Measurements from ENCODE around the gene RGCC. TPM values are rescaled to one million over a fixed set of nuclear protein-coding genes. Genes with fewer than 3 reads are reported as not detected.
A peak's percentile ranks its signal among the peaks of the same experiment; 100 is the strongest.

RGCC gene
- total RNA-seq = 100 to 1,000 TPM in 1 of 2 donors, 10 to 100 TPM in 1; 66.3 to 112 TPM

GRCh38 chr13:41456768-41457588 lies at the start of gene RGCC:
Gene RGCC (plus strand): TSS chr13:41457550. CDS start chr13:41457708, 158 bp downstream.
- no peaks in the 10 kb centered on the region for H3K36me3 ChIP-seq (replicated peaks in 1 of 2; ENCODE audit: insufficient read depth in 1 of 2, low read depth in 2 of 2)
- TF ChIP-seq POLR2A (IDR thresholded peaks at IDR 0.05) = peak; percentile 28 to 51 (median 34)
- TF ChIP-seq CTCF (IDR thresholded peaks at IDR 0.05) = no peak
- WGBS, 2 donors = 5 to 34% methylated on average over 16 to 91 of the region's 92 CpGs
- peak within 1 kb of the TSS in 3 of 4 donors; percentile 12 to 48 (median 18) for H3K27ac ChIP-seq
- peak; percentile 59 to 80 (median 69) for DNase-seq
- peak within 1 kb of the TSS; percentile 4 to 33 for H3K4me3 ChIP-seq
- peaks cover 0 to 3% of the 10 kb centered on the region in 2 donors for H3K27me3 ChIP-seq
- peak; percentile 68 for ATAC-seq
- H3K9me3 ChIP-seq = no peaks in the 10 kb centered on the region
- H3K4me1 ChIP-seq = peaks cover 26% of the 10 kb centered on the region
- intact Hi-C loops (cut with DNase I) = no loop called here

DNA sequence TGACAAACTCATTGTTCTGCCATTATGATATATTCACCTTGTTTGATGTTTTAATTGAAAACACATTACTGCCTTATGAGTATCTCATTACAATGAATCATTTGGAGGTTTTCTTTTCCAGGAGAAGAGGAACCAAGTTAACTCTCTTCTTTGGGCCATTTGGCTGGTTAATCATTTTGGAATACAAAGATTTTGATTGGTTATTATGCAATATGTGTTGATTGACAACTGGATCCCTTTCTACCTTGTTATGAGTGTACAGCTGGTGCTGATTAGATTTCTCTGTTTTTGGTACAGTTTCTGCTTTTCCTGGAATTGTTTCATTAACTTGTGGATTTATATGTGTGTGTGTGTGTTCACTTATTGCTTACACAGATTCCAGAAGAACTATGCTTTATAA lies 49.2 kb upstream of the RGCC start:
- TF ChIP-seq CTCF (IDR thresholded peaks at IDR 0.05) (no peak), POLR2A (IDR thresholded peaks at IDR 0.05) (no peak)
- no peaks in the 10 kb centered on the region for H3K36me3 ChIP-seq (replicated peaks in 1 of 2; ENCODE audit: insufficient read depth in 1 of 2, low read depth in 2 of 2)
- ATAC-seq = no peak
- no peaks in the 10 kb centered on the region for H3K9me3 ChIP-seq
- H3K27me3 ChIP-seq = no peaks in the 10 kb centered on the region
- intact Hi-C loops (cut with DNase I) = no loop called here
- H3K4me1 ChIP-seq = no peaks in the 10 kb centered on the region
- H3K27ac ChIP-seq = no peak overlapping the region
- H3K4me3 ChIP-seq = no peak overlapping the region
- no peak for DNase-seq

DNA sequence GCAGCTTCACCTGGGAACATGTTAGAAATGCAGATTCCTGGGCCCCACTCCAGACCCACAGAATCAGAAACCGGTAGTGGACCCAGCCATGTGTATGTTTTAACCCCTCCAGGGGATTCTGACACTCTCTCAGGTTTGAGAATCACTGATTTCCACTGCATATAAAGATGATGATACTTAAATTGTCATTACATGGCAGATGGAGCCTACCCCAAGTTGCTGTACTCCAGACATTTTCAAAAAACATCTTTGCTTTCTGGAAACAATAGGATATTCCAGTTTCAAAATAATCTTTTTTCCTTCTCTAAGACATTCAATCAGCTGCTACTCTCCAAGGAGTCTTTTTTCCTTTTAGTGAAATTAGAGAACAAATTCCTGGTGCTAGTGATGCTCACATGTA lies 48.6 kb upstream of the RGCC start:
- ATAC-seq (no peak), DNase-seq (no peak)
- no peaks in the 10 kb centered on the region for H3K9me3 ChIP-seq
- intact Hi-C loops (cut with DNase I) = no loop called here
- TF ChIP-seq CTCF (IDR thresholded peaks at IDR 0.05) (no peak), POLR2A (IDR thresholded peaks at IDR 0.05) (no peak)
- H3K4me1 ChIP-seq = no peaks in the 10 kb centered on the region
- no peaks in the 10 kb centered on the region for H3K27me3 ChIP-seq
- WGBS, 2 donors = 42 to 63% methylated on average over 1 of the region's 1 CpG
- H3K36me3 ChIP-seq (replicated peaks in 1 of 2; ENCODE audit: insufficient read depth in 1 of 2, low read depth in 2 of 2) = no peaks in the 10 kb centered on the region
- H3K27ac ChIP-seq = no peak overlapping the region
- no peak overlapping the region for H3K4me3 ChIP-seq

- 44 to 67% methylated on average over 2 of the region's 2 CpGs for WGBS, 2 donors
- no peak for DNase-seq
- Histone ChIP-seq H3K9me3 (no peaks in the 10 kb centered on the region), H3K36me3 (replicated peaks in 1 of 2; ENCODE audit: insufficient read depth in 1 of 2, low read depth in 2 of 2) (no peaks in the 10 kb centered on the region), H3K4me1 (no peaks in the 10 kb centered on the region), H3K27ac (no peak overlapping the region), H3K4me3 (no peak overlapping the region), H3K27me3 (no peaks in the 10 kb centered on the region)
- intact Hi-C loops (cut with DNase I) = no loop called here
- ATAC-seq = no peak
- TF ChIP-seq CTCF (IDR thresholded peaks at IDR 0.05) (no peak), POLR2A (IDR thresholded peaks at IDR 0.05) (no peak)
Observed at GRCh38 chr13:41409611-41410010, 47.7 kb upstream of the RGCC start.

DNA sequence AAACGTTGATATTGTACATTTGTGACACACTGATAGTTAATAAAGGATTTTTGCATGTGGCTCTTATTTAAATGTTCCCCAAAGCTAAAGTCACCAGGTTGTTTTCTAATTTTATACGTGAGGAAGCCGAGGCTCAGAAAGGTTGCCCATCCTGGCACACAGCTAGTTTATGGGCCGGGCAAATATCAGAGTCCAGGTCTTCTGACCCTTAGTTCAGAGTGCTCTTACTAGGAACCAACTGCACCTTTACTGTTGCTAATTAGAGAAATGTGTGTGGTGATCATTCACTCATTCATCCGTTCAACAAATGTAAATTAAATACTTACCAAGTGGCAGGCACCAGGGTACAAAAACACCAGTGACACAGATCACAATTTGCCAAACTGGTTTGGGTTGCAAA lies 46.3 kb upstream of the RGCC start:
- Histone ChIP-seq H3K4me1 (no peaks in the 10 kb centered on the region), H3K36me3 (replicated peaks in 1 of 2; ENCODE audit: insufficient read depth in 1 of 2, low read depth in 2 of 2) (no peaks in the 10 kb centered on the region), H3K27ac (no peak overlapping the region), H3K9me3 (no peaks in the 10 kb centered on the region), H3K4me3 (no peak overlapping the region), H3K27me3 (no peaks in the 10 kb centered on the region)
- DNase-seq (no peak), ATAC-seq (no peak)
- intact Hi-C loops (cut with DNase I) = no loop called here
- 77% methylated on average over 5 of the region's 5 CpGs for WGBS, 2 donors
- TF ChIP-seq POLR2A (IDR thresholded peaks at IDR 0.05) = no peak
- no peak for TF ChIP-seq CTCF (IDR thresholded peaks at IDR 0.05)
